Duodenal mucosa (tissue), 2 donors: ENCODE results near the gene AJAP1.

ENCODE experiments used
- H3K27ac ChIP-seq: one replicate; pipeline ENCODE4 v1.7.0; 2013; ENCODE audit warnings: low read depth, low read length
- H3K27me3 ChIP-seq, 2 donors: one replicate each; pipeline ENCODE4 v1.7.0; 2013; ENCODE audit warnings: low read length in 2 of 2, control low read depth in 1 of 2; ENCODE audit not compliant: insufficient read depth in 2 of 2, control insufficient read depth in 1 of 2
- H3K36me3 ChIP-seq, 2 donors: one replicate each; pipeline ENCODE4 v1.7.0; 2013; ENCODE audit warnings: low read length in 2 of 2, control low read depth in 1 of 2; ENCODE audit not compliant: insufficient read depth in 2 of 2, control insufficient read depth in 1 of 2
- H3K4me1 ChIP-seq, 2 donors: one replicate each; pipeline ENCODE4 v1.7.0; 2013; ENCODE audit warnings: low read length in 2 of 2, control low read depth in 1 of 2; ENCODE audit not compliant: insufficient read depth in 2 of 2, control insufficient read depth in 1 of 2
- H3K4me3 ChIP-seq, 2 donors: one replicate each; pipeline ENCODE4 v1.7.0; 2013; ENCODE audit warnings: low read length in 2 of 2, low read depth in 1 of 2
- H3K9ac ChIP-seq, 2 donors: one replicate each; pipeline ENCODE4 v1.7.0; 2013; ENCODE audit warnings: low read length in 2 of 2, low read depth in 1 of 2
- H3K9me3 ChIP-seq, 2 donors: one replicate each; pipeline ENCODE4 v1.7.0; 2013; ENCODE audit warnings: low read length in 2 of 2, control low read depth in 1 of 2; ENCODE audit not compliant: control insufficient read depth in 1 of 2

The AJAP1 gene

GRCh38 chr1:4837031-4837600 lies 182.7 kb downstream of the AJAP1 start:
- H3K4me1 ChIP-seq, result no peaks in the 10 kb centered on the region
- no peaks in the 10 kb centered on the region for H3K36me3 ChIP-seq
- no peak overlapping the region for H3K27ac ChIP-seq
- H3K27me3 ChIP-seq, result no peaks in the 10 kb centered on the region
- peaks cover 0 to 6% of the 10 kb centered on the region in 2 donors for H3K9me3 ChIP-seq
- H3K4me3 ChIP-seq, result no peak overlapping the region
- H3K9ac ChIP-seq, result no peak overlapping the region

DNA sequence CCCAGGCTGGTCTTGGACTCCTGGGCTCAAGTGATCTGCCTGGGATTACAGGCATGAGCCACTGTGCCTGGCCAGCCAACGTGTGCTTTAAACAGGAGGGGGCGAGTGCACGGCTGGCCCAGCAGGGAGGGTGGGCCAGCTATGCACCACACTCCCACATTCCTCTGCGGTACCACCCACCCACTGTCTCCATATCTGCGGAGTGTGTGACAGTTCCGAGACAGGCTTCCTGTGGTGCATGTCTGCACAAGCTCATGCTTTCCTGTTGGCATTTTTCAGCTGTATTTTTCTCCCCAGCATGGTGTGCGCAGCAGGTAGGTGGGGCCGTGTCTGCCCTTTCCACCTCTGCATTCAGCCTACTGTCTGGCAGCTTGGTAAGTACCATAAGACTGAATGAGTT lies 183.3 kb downstream of the AJAP1 start:
- Histone ChIP-seq H3K4me1 (no peaks in the 10 kb centered on the region), H3K27ac (no peak overlapping the region), H3K36me3 (no peaks in the 10 kb centered on the region), H3K27me3 (no peaks in the 10 kb centered on the region), H3K4me3 (no peak overlapping the region), H3K9me3 (peaks cover 0 to 6% of the 10 kb centered on the region in 2 donors), H3K9ac (no peak overlapping the region)

- H3K4me1 ChIP-seq, result no peaks in the 10 kb centered on the region
- no peak overlapping the region for H3K27ac ChIP-seq
- no peak overlapping the region for H3K9ac ChIP-seq
- no peak overlapping the region for H3K4me3 ChIP-seq
- peaks cover 0 to 6% of the 10 kb centered on the region in 2 donors for H3K9me3 ChIP-seq
- H3K27me3 ChIP-seq, result no peaks in the 10 kb centered on the region
- no peaks in the 10 kb centered on the region for H3K36me3 ChIP-seq
Measured at GRCh38 chr1:4838231-4838630, 183.8 kb downstream of the AJAP1 start.
